Spleen (tissue), 11 donors: ENCODE results near the gene NTN4. TPM values are rescaled to one million over a fixed set of nuclear protein-coding genes. Genes with fewer than 3 reads are reported as not detected.
A peak's percentile ranks its signal among the peaks of the same experiment; 100 is the strongest.

Experiments used
- DNase-seq: peaks from one replicate; pipeline ENCODE4 v3.0.0-alpha.2; 2020
- H3K27ac ChIP-seq, 8 donors: fragments of 200-600 bp; sonication (generic) in 7 of 8; 1 replicate in 4 of 8; 2 replicates in 4 of 8; pipeline versions ENCODE4 v1.5.0 to v1.8.0; 2016 to 2021; ENCODE audit warnings: inconsistent platforms in 4 of 8, mild to moderate bottlenecking in 4 of 8, moderate library complexity in 1 of 8
- H3K27me3 ChIP-seq, 7 donors: fragments of 200-600 bp; sonication (generic) in 6 of 7; replicated peaks in 1 of 7; 1 replicate in 4 of 7; 2 replicates in 3 of 7; pipeline versions ENCODE4 v1.5.0 to v1.8.0; 2016 to 2021; ENCODE audit warnings: inconsistent platforms in 3 of 7, mild to moderate bottlenecking in 1 of 7
- H3K36me3 ChIP-seq, 6 donors: fragments of 200-600 bp; sonication (generic) in 5 of 6; 1 replicate in 4 of 6; 2 replicates in 2 of 6; pipeline versions ENCODE4 v1.5.0 to v1.8.0; 2016 to 2021; ENCODE audit warnings: inconsistent platforms in 2 of 6
- H3K4me1 ChIP-seq, 6 donors: fragments of 200-600 bp; sonication (generic) in 5 of 6; 1 replicate in 3 of 6; 2 replicates in 3 of 6; pipeline versions ENCODE4 v1.5.0 to v1.8.0; 2016 to 2021; ENCODE audit warnings: inconsistent platforms in 3 of 6
- H3K4me3 ChIP-seq, 8 donors: fragments of 200-600 bp; sonication (generic) in 7 of 8; 1 replicate in 4 of 8; 2 replicates in 4 of 8; pipeline versions ENCODE4 v1.5.0 to v1.8.0; 2016 to 2021; ENCODE audit warnings: inconsistent platforms in 4 of 8, mild to moderate bottlenecking in 4 of 8, moderate library complexity in 2 of 8
- H3K9me3 ChIP-seq, 8 donors: fragments of 200-600 bp; sonication (generic) in 7 of 8; 1 replicate in 4 of 8; 2 replicates in 4 of 8; pipeline versions ENCODE4 v1.5.0 to v1.8.0; 2016 to 2021; ENCODE audit warnings: inconsistent platforms in 4 of 8
- CTCF ChIP-seq, 11 experiments: fragments of 200-600 bp in 7 of 11; fragments of 450-650 bp in 4 of 11; sonication (generic) in 4 of 11; IDR thresholded peaks in 8 of 11; conservative IDR thresholded peaks in 3 of 11; 1 replicate in 7 of 11; 2 replicates in 4 of 11; pipeline versions ENCODE4 v1.4.0 to v1.8.0; 2016 to 2021; ENCODE audit warnings: antibody characterized with exemption in 11 of 11, inconsistent platforms in 4 of 11, mild to moderate bottlenecking in 1 of 11
- POLR2A ChIP-seq, 3 donors: fragments of 450-650 bp; IDR thresholded peaks; one replicate each; pipeline ENCODE4 v1.5.1; 2017; ENCODE audit warnings: antibody characterized with exemption in 3 of 3, mild to moderate bottlenecking in 1 of 3
- POLR2AphosphoS5 ChIP-seq, 3 donors: sonication (generic); formaldehyde crosslinking; IDR thresholded peaks; one replicate each; pipeline ENCODE4 v1.5.1; 2017; ENCODE audit warnings: antibody characterized with exemption in 3 of 3
- WGBS, 5 donors: extraction: QIAGEN DNeasy Blood & Tissue Kit in 3 of 5; methylation state at CpG; one replicate each; pipeline versions ENCODE4 v1.1.5 to v1.1.7; 2013 to 2018; 5-methylcytosine and 5-hydroxymethylcytosine counted together
- intact Hi-C: fragments of 100-400 bp; cut with DNase I; formaldehyde crosslinking; loops from one replicate; pipeline ENCODE4 v1.15.0; 2023; ENCODE audit warnings: low total_unique reads
- polyA plus RNA-seq, 3 donors: library from polyadenylated mRNA; stranded (reverse); fragments of 200-250 nt; gene quantifications; one replicate each; pipeline ENCODE4 v1.2.1, GENCODE V29; 2013
- total RNA-seq, 7 donors: library from RNA; depleted of rRNA in 3 of 7; stranded (reverse); fragments of >200 nt in 3 of 7; fragmentation: NEBNext Ultra II Directional in 4 of 7; extraction: Animal tissue kit (Norgen Biotek cat#: 25700) in 4 of 7; gene quantifications; one replicate each; pipeline versions ENCODE4 v1.1.0 to v1.2.1, GENCODE V29; 2016 to 2021
- donor health status: healthy with polysubstance abuse.
- donor health status: DM: no; HTN: no; CAD: no; lungs with moderate emphysema.
- donor health status: DM: no; HTN: no; CAD: no.
- donor health status: Bipolar disorder and iron deficiency.
- donor health status: healthy.
- donor health status: DM: no; HTN: no; CAD: no.
- donor health status: DM: yes; HTN: yes; CAD: no.

The NTN4 gene
- total and polyA plus RNA-seq, 10 donors = 17.6 to 482 (median 292) TPM

GRCh38 chr12:95810411-95810810, 19.8 kb upstream of the NTN4 start:
- Histone ChIP-seq H3K27ac (no peak overlapping the region), H3K4me1 (peaks cover 0 to 3% (median 0%) of the 10 kb centered on the region in 6 donors), H3K9me3 (no peaks in the 10 kb centered on the region), H3K4me3 (no peak overlapping the region), H3K27me3 (peaks cover 0 to 12% (median 0%) of the 10 kb centered on the region in 7 donors), H3K36me3 (no peaks in the 10 kb centered on the region)
- no peak for DNase-seq
- no peak for TF ChIP-seq POLR2AphosphoS5 (IDR thresholded peaks at IDR 0.05)
- no peak for TF ChIP-seq POLR2A (IDR thresholded peaks at IDR 0.05)
- TF ChIP-seq CTCF (IDR thresholded peaks at IDR 0.05 in 8 of 11, conservative IDR thresholded peaks at IDR 0.05 in 3 of 11) = no peak
- WGBS, 5 donors = 49 to 90% (median 81%) methylated on average over 2 of the region's 2 CpGs
- intact Hi-C loops = loop anchor here (10.0 kb wide), 1 partner anchor 226 kb away; no protein-coding TSS in a partner anchor

GRCh38 chr12:95809000-95809680, 18.6 kb upstream of the NTN4 start:
- intact Hi-C loops = no loop called here
- TF ChIP-seq POLR2AphosphoS5 (IDR thresholded peaks at IDR 0.05) = no peak
- no peak for TF ChIP-seq POLR2A (IDR thresholded peaks at IDR 0.05)
- TF ChIP-seq CTCF (IDR thresholded peaks at IDR 0.05 in 8 of 11, conservative IDR thresholded peaks at IDR 0.05 in 3 of 11) = no peak
- Histone ChIP-seq H3K27me3 (no peaks in the 10 kb centered on the region), H3K9me3 (no peaks in the 10 kb centered on the region), H3K4me3 (no peak overlapping the region), H3K27ac (no peak overlapping the region), H3K36me3 (no peaks in the 10 kb centered on the region), H3K4me1 (no peaks in the 10 kb centered on the region)
- DNase-seq = no peak
- WGBS, 5 donors = 85 to 95% (median 90%) methylated on average over 7 of the region's 7 CpGs

GRCh38 chr12:95808146-95808545, 17.6 kb upstream of the NTN4 start:
- Histone ChIP-seq H3K9me3 (no peaks in the 10 kb centered on the region), H3K4me1 (no peaks in the 10 kb centered on the region), H3K4me3 (no peak overlapping the region), H3K36me3 (no peaks in the 10 kb centered on the region), H3K27ac (no peak overlapping the region), H3K27me3 (no peaks in the 10 kb centered on the region)
- DNase-seq = no peak
- intact Hi-C loops = no loop called here
- TF ChIP-seq POLR2A (IDR thresholded peaks at IDR 0.05) = no peak
- no peak for TF ChIP-seq POLR2AphosphoS5 (IDR thresholded peaks at IDR 0.05)
- no peak for TF ChIP-seq CTCF (IDR thresholded peaks at IDR 0.05 in 8 of 11, conservative IDR thresholded peaks at IDR 0.05 in 3 of 11)
- WGBS, 5 donors = 75 to 86% (median 85%) methylated on average over 7 of the region's 7 CpGs

- TF ChIP-seq CTCF (IDR thresholded peaks at IDR 0.05 in 8 of 11, conservative IDR thresholded peaks at IDR 0.05 in 3 of 11) (no peak), POLR2A (IDR thresholded peaks at IDR 0.05) (no peak), POLR2AphosphoS5 (IDR thresholded peaks at IDR 0.05) (no peak)
- DNase-seq = no peak
- Histone ChIP-seq H3K4me3 (no peak overlapping the region), H3K4me1 (no peaks in the 10 kb centered on the region), H3K9me3 (no peaks in the 10 kb centered on the region), H3K36me3 (no peaks in the 10 kb centered on the region), H3K27me3 (no peaks in the 10 kb centered on the region), H3K27ac (peak overlapping the region in 1 of 8 donors; percentile 7)
- intact Hi-C loops = no loop called here
- WGBS, 5 donors = 60 to 79% (median 71%) methylated on average over 5 of the region's 5 CpGs
These were observed 15.5 kb upstream of the NTN4 start for GRCh38 chr12:95805864-95806671.
